SU-DHL-6 (cell line): Measurements from ENCODE around the gene RPS6KC1.

Source experiments
- H2AFZ ChIP-seq: fragments of 200-600 bp; sonication (generic); 2 replicates; pipeline ENCODE4 v1.6.1; 2014; ENCODE audit warnings: low read depth, mild to moderate bottlenecking, moderate library complexity, mixed read lengths, antibody characterized with exemption, low read length; ENCODE audit not compliant: severe bottlenecking
- H3F3A ChIP-seq: fragments of 200-600 bp; shearing (Covaris generic); 2 replicates; pipeline ENCODE4 v1.6.0; 2016; ENCODE audit warnings: antibody characterized with exemption, mild to moderate bottlenecking; ENCODE audit not compliant: insufficient read depth
- H3K27ac ChIP-seq: fragments of 200-600 bp; sonication (generic); 2 replicates; pipeline ENCODE4 v1.5.1; 2016; ENCODE audit warnings: low read depth, mild to moderate bottlenecking, low read length, moderate library complexity, mixed read lengths
- H3K27me3 ChIP-seq: fragments of 200-600 bp; sonication (generic), shearing (Covaris generic); 2 replicates; pipeline ENCODE4 v1.6.0; 2014; ENCODE audit warnings: mild to moderate bottlenecking, low read length
- H3K36me3 ChIP-seq: fragments of 200-600 bp; sonication (generic); 2 replicates; pipeline ENCODE4 v1.6.1; 2014; ENCODE audit warnings: mild to moderate bottlenecking, low read length, mixed read lengths
- H3K4me2 ChIP-seq: fragments of 300-600, 200-600 bp; shearing (Covaris generic), sonication (generic); 2 replicates; pipeline ENCODE4 v1.6.0; 2014; ENCODE audit warnings: low read length, low read depth, mild to moderate bottlenecking; ENCODE audit not compliant: poor library complexity, severe bottlenecking
- H3K4me3 ChIP-seq: fragments of 200-600 bp; sonication (generic); 2 replicates; pipeline ENCODE4 v1.5.1; 2014; ENCODE audit warnings: antibody characterized with exemption, low read length, mild to moderate bottlenecking, mixed read lengths; ENCODE audit not compliant: insufficient read depth, poor library complexity, severe bottlenecking
- H3K79me2 ChIP-seq: fragments of 200-600 bp; sonication (generic); 2 replicates; pipeline ENCODE4 v1.6.1; 2014; ENCODE audit warnings: mild to moderate bottlenecking, low read length, moderate library complexity; ENCODE audit not compliant: insufficient read depth
- H3K9ac ChIP-seq: fragments of 200-600 bp; sonication (generic); 2 replicates; pipeline ENCODE4 v1.7.0; 2014; ENCODE audit warnings: mild to moderate bottlenecking, low read length
- H3K9me2 ChIP-seq: fragments of 200-600 bp; sonication (generic); replicated peaks from 2 replicates; pipeline ENCODE4 v1.6.1; 2014; ENCODE audit warnings: low read length; ENCODE audit not compliant: insufficient read depth
- H3K9me3 ChIP-seq: fragments of 200-600 bp; sonication (generic); 2 replicates; pipeline ENCODE4 v1.6.1; 2014; ENCODE audit warnings: low read length, mixed read lengths; ENCODE audit not compliant: insufficient read depth
- H4K20me1 ChIP-seq: fragments of 200-600 bp; sonication (generic); 2 replicates; pipeline ENCODE4 v1.6.1; 2014; ENCODE audit warnings: low read depth, mild to moderate bottlenecking, antibody characterized with exemption, low read length, moderate library complexity, mixed read lengths
- EZH2phosphoT487 ChIP-seq: fragments of 200-600 bp; sonication (generic), shearing (Covaris generic); conservative IDR thresholded peaks from 2 replicates; pipeline ENCODE4 v1.6.1; 2018; ENCODE audit warnings: mild to moderate bottlenecking, antibody characterized with exemption, low read length, moderate library complexity, mixed read lengths
- TF ChIP-seq, protein P1 (sequence below): fragments of 200-600 bp; sonication (generic); IDR thresholded peaks from one replicate; pipeline ENCODE4 v1.5.1; 2017; ENCODE audit warnings: antibody characterized with exemption, mild to moderate bottlenecking, low read length, moderate library complexity; ENCODE audit not compliant: insufficient read depth, poor library complexity, severe bottlenecking

The RPS6KC1 gene

DNA sequence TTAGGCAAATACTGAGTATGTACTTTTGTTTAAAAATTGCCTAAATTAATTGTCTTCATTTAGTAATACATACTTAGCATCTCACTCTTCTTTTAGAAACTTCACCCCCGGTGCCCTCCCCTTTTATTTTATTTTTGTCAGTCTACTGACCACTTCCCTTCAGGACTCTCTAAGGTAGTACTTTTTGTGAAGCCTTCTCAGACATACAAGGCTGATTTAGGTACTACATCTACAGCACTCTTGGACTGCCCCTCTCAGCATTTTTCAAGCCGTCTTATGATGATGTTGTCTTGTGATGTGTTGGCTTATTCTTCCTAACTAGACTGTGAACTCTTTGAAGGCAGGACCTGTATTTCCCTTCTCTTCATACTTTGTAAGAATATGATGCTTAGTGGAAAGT, 24.7 kb downstream of the RPS6KC1 start:
- Histone ChIP-seq H3K27me3 (no peaks in the 10 kb centered on the region), H3K9me2 (no peaks in the 10 kb centered on the region), H3F3A (no peaks in the 10 kb centered on the region), H3K9me3 (no peaks in the 10 kb centered on the region), H3K9ac (no peak overlapping the region), H3K4me3 (no peak overlapping the region), H4K20me1 (no peaks in the 10 kb centered on the region), H3K27ac (no peak overlapping the region), H2AFZ (no peak overlapping the region), H3K36me3 (no peaks in the 10 kb centered on the region), H3K79me2 (no peaks in the 10 kb centered on the region), H3K4me2 (no peak overlapping the region)
- TF ChIP-seq, protein P1, sequence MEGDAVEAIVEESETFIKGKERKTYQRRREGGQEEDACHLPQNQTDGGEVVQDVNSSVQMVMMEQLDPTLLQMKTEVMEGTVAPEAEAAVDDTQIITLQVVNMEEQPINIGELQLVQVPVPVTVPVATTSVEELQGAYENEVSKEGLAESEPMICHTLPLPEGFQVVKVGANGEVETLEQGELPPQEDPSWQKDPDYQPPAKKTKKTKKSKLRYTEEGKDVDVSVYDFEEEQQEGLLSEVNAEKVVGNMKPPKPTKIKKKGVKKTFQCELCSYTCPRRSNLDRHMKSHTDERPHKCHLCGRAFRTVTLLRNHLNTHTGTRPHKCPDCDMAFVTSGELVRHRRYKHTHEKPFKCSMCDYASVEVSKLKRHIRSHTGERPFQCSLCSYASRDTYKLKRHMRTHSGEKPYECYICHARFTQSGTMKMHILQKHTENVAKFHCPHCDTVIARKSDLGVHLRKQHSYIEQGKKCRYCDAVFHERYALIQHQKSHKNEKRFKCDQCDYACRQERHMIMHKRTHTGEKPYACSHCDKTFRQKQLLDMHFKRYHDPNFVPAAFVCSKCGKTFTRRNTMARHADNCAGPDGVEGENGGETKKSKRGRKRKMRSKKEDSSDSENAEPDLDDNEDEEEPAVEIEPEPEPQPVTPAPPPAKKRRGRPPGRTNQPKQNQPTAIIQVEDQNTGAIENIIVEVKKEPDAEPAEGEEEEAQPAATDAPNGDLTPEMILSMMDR, result no peak
- TF ChIP-seq EZH2phosphoT487, result no peak

DNA sequence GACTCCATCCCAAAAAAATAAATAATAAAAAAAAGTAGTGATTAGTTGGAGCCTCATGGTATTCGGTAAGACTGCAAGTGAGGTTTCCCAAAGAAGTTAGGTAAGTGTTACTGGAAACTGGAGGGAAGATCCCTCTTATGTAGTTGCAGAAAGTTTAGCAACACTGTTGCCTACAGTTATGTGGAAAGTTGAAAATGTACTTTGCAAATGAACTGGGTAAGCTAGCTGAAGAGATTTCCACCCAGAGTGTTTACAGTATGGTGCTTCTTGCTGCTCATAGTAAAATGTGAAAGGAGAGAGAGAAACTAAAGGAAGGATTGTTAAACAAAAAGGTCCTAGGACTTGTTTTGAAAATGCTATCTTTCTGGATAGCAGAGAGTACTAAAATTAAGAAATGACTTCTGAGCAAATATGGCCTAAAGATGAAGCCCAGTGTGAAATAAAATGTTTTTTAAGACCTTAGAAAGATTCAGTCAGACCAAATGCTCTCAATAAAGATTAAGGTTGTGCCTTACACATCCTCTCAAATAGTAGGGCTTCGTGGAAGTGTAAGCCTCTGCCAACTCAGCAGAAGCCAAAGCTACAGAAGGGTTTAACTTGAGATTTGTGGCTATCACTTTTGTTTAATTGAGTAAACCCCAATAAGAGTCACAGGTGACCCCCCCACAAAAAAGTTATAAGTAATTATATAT, 31.5 kb downstream of the RPS6KC1 start:
- Histone ChIP-seq H3K36me3 (no peaks in the 10 kb centered on the region), H3K79me2 (no peaks in the 10 kb centered on the region), H3K4me3 (no peak overlapping the region), H3K4me2 (no peak overlapping the region), H3K9me3 (no peaks in the 10 kb centered on the region), H3K27me3 (no peaks in the 10 kb centered on the region), H3F3A (no peaks in the 10 kb centered on the region), H3K9ac (no peak overlapping the region), H2AFZ (no peak overlapping the region), H4K20me1 (no peaks in the 10 kb centered on the region), H3K9me2 (no peaks in the 10 kb centered on the region), H3K27ac (no peak overlapping the region)
- TF ChIP-seq EZH2phosphoT487, result no peak
- TF ChIP-seq, protein P1, result no peak

DNA sequence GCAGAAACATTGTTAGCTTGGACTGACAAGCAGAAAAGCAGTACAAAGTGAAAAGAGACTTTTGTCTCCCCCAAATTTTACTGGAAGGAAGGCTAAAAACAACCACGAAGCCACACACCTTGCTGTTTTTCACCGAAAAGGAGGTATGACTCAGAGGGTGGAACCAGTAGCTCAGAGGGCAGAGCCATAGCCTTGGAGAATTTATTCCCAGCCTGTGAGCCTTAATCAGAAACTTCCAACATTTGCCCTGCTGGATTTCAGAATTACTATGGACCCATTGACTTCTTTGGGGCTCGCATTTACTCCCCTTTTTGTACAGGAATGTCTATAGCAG, 32.0 kb downstream of the RPS6KC1 start:
- Histone ChIP-seq H3K9me2 (no peaks in the 10 kb centered on the region), H3K79me2 (no peaks in the 10 kb centered on the region), H2AFZ (no peak overlapping the region), H3K9ac (no peak overlapping the region), H3K36me3 (no peaks in the 10 kb centered on the region), H3K27ac (no peak overlapping the region), H3K4me2 (no peak overlapping the region), H4K20me1 (no peaks in the 10 kb centered on the region), H3K4me3 (no peak overlapping the region), H3K27me3 (no peaks in the 10 kb centered on the region), H3F3A (no peaks in the 10 kb centered on the region), H3K9me3 (no peaks in the 10 kb centered on the region)
- TF ChIP-seq, protein P1, result no peak
- no peak for TF ChIP-seq EZH2phosphoT487
